Right atrium auricular region (tissue), 2 donors: ENCODE measurements around the gene VKORC1. TPM values are rescaled to one million over a fixed set of nuclear protein-coding genes. Genes with fewer than 3 reads are reported as not detected.
A peak's percentile ranks its signal among the peaks of the same experiment; 100 is the strongest.
"Not testable (repeated sequence)": the region's sequence is repeated elsewhere in the genome, so short reads cannot be mapped to it uniquely, and the experiment has no call there.

ENCODE experiments used
- DNase-seq: peaks from one replicate; pipeline ENCODE4 v3.0.0-alpha.2; 2019; ENCODE audit warnings: low spot score
- H3K27ac ChIP-seq, 2 donors: fragments of 200-600 bp; sonication (generic); 1 replicate in 1 of 2; 2 replicates in 1 of 2; pipeline ENCODE4 v1.5.1; 2016 to 2019
- H3K27me3 ChIP-seq, 2 donors: fragments of 200-600 bp; sonication (generic); one replicate each; pipeline versions ENCODE4 v1.5.1 to v1.6.0; 2017 to 2019
- H3K36me3 ChIP-seq: fragments of 200-600 bp; sonication (generic); one replicate; pipeline ENCODE4 v1.5.1; 2016
- H3K4me1 ChIP-seq, 2 donors: fragments of 200-600 bp; sonication (generic); one replicate each; pipeline versions ENCODE4 v1.5.1 to v1.6.0; 2017 to 2019
- H3K4me3 ChIP-seq, 2 donors: fragments of 200-600 bp; sonication (generic); 1 replicate in 1 of 2; 2 replicates in 1 of 2; pipeline ENCODE4 v1.5.1; 2017 to 2019; ENCODE audit warnings: mild to moderate bottlenecking in 1 of 2, moderate library complexity in 1 of 2
- H3K9me3 ChIP-seq, 2 donors: fragments of 200-600 bp; sonication (generic); one replicate each; pipeline ENCODE4 v1.5.1; 2019
- CTCF ChIP-seq, 2 donors: fragments of 200-600 bp; sonication (generic); IDR thresholded peaks; one replicate each; pipeline ENCODE4 v1.5.1; 2019; ENCODE audit warnings: antibody characterized with exemption in 2 of 2
- total RNA-seq, 2 donors: library from RNA; depleted of rRNA; stranded (reverse); fragments of >200 nt; gene quantifications; one replicate each; pipeline ENCODE4 v1.1.0, GENCODE V29; 2016

Gene VKORC1
- 10 to 100 TPM; 64.9 to 71.8 TPM for total RNA-seq

- H3K9me3 ChIP-seq, result no peaks in the 10 kb centered on the region
- peaks cover 0 to 26% of the 10 kb centered on the region in 2 donors for H3K4me1 ChIP-seq
- H3K36me3 ChIP-seq, result peaks cover 12% of the 10 kb centered on the region
- no peaks in the 10 kb centered on the region for H3K27me3 ChIP-seq
- peak within 1 kb of the TSS; percentile 85 to 86 for H3K27ac ChIP-seq
- peak within 1 kb of the TSS; percentile 63 to 88 for H3K4me3 ChIP-seq
- no peak for TF ChIP-seq CTCF (IDR thresholded peaks at IDR 0.05)
- DNase-seq, result peak; percentile 98
Measured at GRCh38 chr16:31094424-31095120, at the start of gene VKORC1. TSS of gene VKORC1 (minus strand) at chr16:31094797. CDS start at chr16:31094729, 68 bp downstream.

- no peak for TF ChIP-seq CTCF (IDR thresholded peaks at IDR 0.05)
- Histone ChIP-seq H3K36me3 (no peaks in the 10 kb centered on the region), H3K4me3 (no peak overlapping the region), H3K27me3 (peaks cover 0 to 7% of the 10 kb centered on the region in 2 donors), H3K4me1 (peaks cover 0 to 31% of the 10 kb centered on the region in 2 donors), H3K27ac (no peak overlapping the region), H3K9me3 (no peaks in the 10 kb centered on the region)
- no peak for DNase-seq
Measured at GRCh38 chr16:31143694-31144148, 49.1 kb upstream of the VKORC1 start.

- DNase-seq, result no peak
- Histone ChIP-seq H3K4me1 (peaks cover 0 to 32% of the 10 kb centered on the region in 2 donors), H3K9me3 (no peaks in the 10 kb centered on the region), H3K27me3 (peaks cover 0 to 3% of the 10 kb centered on the region in 2 donors), H3K36me3 (no peaks in the 10 kb centered on the region), H3K27ac (peak overlapping the region; percentile 62 to 70), H3K4me3 (peak overlapping the region in 1 of 2 donors; percentile 60)
- TF ChIP-seq CTCF (IDR thresholded peaks at IDR 0.05), result no peak
Measured at GRCh38 chr16:31143011-31143693, 48.6 kb upstream of the VKORC1 start.

GRCh38 chr16:31142109-31143010 is 47.8 kb upstream of the VKORC1 start:
- Histone ChIP-seq H3K9me3 (no peaks in the 10 kb centered on the region), H3K4me3 (peak overlapping the region; percentile 45 to 60), H3K4me1 (peaks cover 0 to 30% of the 10 kb centered on the region in 2 donors), H3K36me3 (no peaks in the 10 kb centered on the region), H3K27me3 (no peaks in the 10 kb centered on the region), H3K27ac (peak overlapping the region; percentile 70 to 75)
- peak; percentile 98 for DNase-seq
- peak; percentile 98 to 99 for TF ChIP-seq CTCF (IDR thresholded peaks at IDR 0.05)

GRCh38 chr16:31141489-31142108 is 47.0 kb upstream of the VKORC1 start:
- peak overlapping the region in 1 of 2 donors; percentile 60 for H3K4me3 ChIP-seq
- no peak for TF ChIP-seq CTCF (IDR thresholded peaks at IDR 0.05)
- H3K4me1 ChIP-seq, result peaks cover 0 to 30% of the 10 kb centered on the region in 2 donors
- no peaks in the 10 kb centered on the region for H3K36me3 ChIP-seq
- DNase-seq, result no peak
- no peaks in the 10 kb centered on the region for H3K9me3 ChIP-seq
- H3K27me3 ChIP-seq, result no peaks in the 10 kb centered on the region
- H3K27ac ChIP-seq, result peak overlapping the region; percentile 70 to 75

GRCh38 chr16:31141071-31141469 is 46.5 kb upstream of the VKORC1 start:
- not testable (repeated sequence) for H3K4me3 ChIP-seq, DNase-seq, H3K36me3 ChIP-seq, H3K9me3 ChIP-seq, H3K27me3 ChIP-seq
- Histone ChIP-seq H3K4me1 (peaks cover 0 to 30% of the 10 kb centered on the region in 2 donors), H3K27ac (peak overlapping the region in 1 of 2 donors; percentile 70)
